Naive thymus-derived CD4-positive, alpha-beta T cell (primary cell): ENCODE measurements around the gene TBX4. TPM values are rescaled to one million over a fixed set of nuclear protein-coding genes. Genes with fewer than 3 reads are reported as not detected.

Source experiments
- ATAC-seq: fragments of 150-1000 bp; cut with Tn5 transposase; 2 replicates; pipeline ENCODE4 v1.10.0; 2021; ENCODE audit warnings: mild to moderate bottlenecking, moderate library complexity
- CTCF ChIA-PET: fragments of 350-600 bp; sonication (Branson Sonifier 250); formaldehyde crosslinking; loops from one replicate; lab custom pipeline; 2021; ENCODE audit warnings: antibody characterized with exemption; lab: Charles Lee
- POLR2A ChIA-PET: fragments of 350-600 bp; sonication (Branson Sonifier 250); formaldehyde crosslinking; loops from one replicate; lab custom pipeline; 2021; ENCODE audit warnings: antibody characterized with exemption, inconsistent platforms; lab: Charles Lee
- DNase-seq, 9 donors: peaks; one replicate each; pipeline versions ENCODE4 v3.0.0 to v3.0.0-alpha.2; 2020 to 2022; ENCODE audit warnings: mixed read lengths in 1 of 9
- H3K27ac ChIP-seq: one replicate; pipeline ENCODE4 v1.7.0; 2013; ENCODE audit warnings: mild to moderate bottlenecking, low read depth, low read length, moderate library complexity
- H3K27me3 ChIP-seq, 2 donors: one replicate each; pipeline ENCODE4 v1.7.0; 2013; ENCODE audit warnings: low read length in 2 of 2, mild to moderate bottlenecking in 2 of 2, moderate library complexity in 2 of 2; ENCODE audit not compliant: control insufficient read depth in 2 of 2, insufficient read depth in 2 of 2
- H3K36me3 ChIP-seq, 3 experiments: 1 replicate in 2 of 3; 2 replicates in 1 of 3; pipeline ENCODE4 v1.7.0; 2013; ENCODE audit warnings: low read length in 3 of 3, mild to moderate bottlenecking in 3 of 3, moderate library complexity in 1 of 3; ENCODE audit not compliant: insufficient read depth in 3 of 3, control insufficient read depth in 2 of 3
- H3K4me1 ChIP-seq, 2 donors: one replicate each; pipeline ENCODE4 v1.7.0; 2013; ENCODE audit warnings: low read length in 2 of 2, mild to moderate bottlenecking in 2 of 2, moderate library complexity in 1 of 2; ENCODE audit not compliant: control insufficient read depth in 2 of 2, insufficient read depth in 2 of 2
- H3K4me3 ChIP-seq: 2 replicates; pipeline ENCODE4 v1.7.0; 2013; ENCODE audit warnings: mild to moderate bottlenecking, low read length
- H3K9me3 ChIP-seq, 3 experiments: 1 replicate in 2 of 3; 2 replicates in 1 of 3; pipeline ENCODE4 v1.7.0; 2013; ENCODE audit warnings: low read length in 3 of 3; ENCODE audit not compliant: control insufficient read depth in 2 of 3
- H3K27ac Mint-ChIP-seq, 9 donors: one replicate each; pipeline ENCODE4 v1.8.0; 2020 to 2022; ENCODE audit warnings: mixed read lengths in 9 of 9, mild to moderate bottlenecking in 8 of 9, moderate library complexity in 5 of 9, inconsistent platforms in 2 of 9
- H3K27me3 Mint-ChIP-seq, 5 donors: one replicate each; pipeline ENCODE4 v1.8.0; 2021 to 2022; ENCODE audit warnings: mixed read lengths in 5 of 5, mild to moderate bottlenecking in 1 of 5
- H3K36me3 Mint-ChIP-seq, 5 donors: one replicate each; pipeline ENCODE4 v1.8.0; 2020 to 2022; ENCODE audit warnings: mixed read lengths in 5 of 5, mild to moderate bottlenecking in 3 of 5, inconsistent platforms in 1 of 5
- H3K4me1 Mint-ChIP-seq, 7 donors: one replicate each; pipeline ENCODE4 v1.8.0; 2020 to 2022; ENCODE audit warnings: mixed read lengths in 7 of 7, mild to moderate bottlenecking in 3 of 7, inconsistent platforms in 1 of 7
- H3K4me3 Mint-ChIP-seq, 10 donors: one replicate each; pipeline ENCODE4 v1.8.0; 2020 to 2022; ENCODE audit warnings: mild to moderate bottlenecking in 10 of 10, mixed read lengths in 10 of 10, moderate library complexity in 6 of 10, inconsistent platforms in 2 of 10
- H3K9me3 Mint-ChIP-seq, 11 donors: one replicate each; pipeline ENCODE4 v1.8.0; 2020 to 2022; ENCODE audit warnings: mixed read lengths in 11 of 11, mild to moderate bottlenecking in 4 of 11, inconsistent platforms in 1 of 11, moderate library complexity in 1 of 11
- intact Hi-C, 2 donors: fragments of 100-400 bp; cut with micrococcal nuclease; formaldehyde crosslinking; loops; one replicate each; pipeline ENCODE4 v1.15.1; 2023
- polyA plus RNA-seq, 2 donors: library from polyadenylated mRNA; unstranded; fragments of 300-500 nt; fragmentation: Illumina TruSeq; gene quantifications; one replicate each; pipeline ENCODE4 v1.2.3, GENCODE V29; 2021
- total RNA-seq, 6 experiments: library from RNA in 5 of 6; stranded (reverse) in 5 of 6; gene quantifications; 1 replicate in 5 of 6; 2 replicates in 1 of 6; pipeline ENCODE4 v1.2.3 and lab custom pipeline; 2021 to 2026

Gene TBX4
- total and polyA plus RNA-seq, 7 experiments from 2014 or later = not detected

DNA sequence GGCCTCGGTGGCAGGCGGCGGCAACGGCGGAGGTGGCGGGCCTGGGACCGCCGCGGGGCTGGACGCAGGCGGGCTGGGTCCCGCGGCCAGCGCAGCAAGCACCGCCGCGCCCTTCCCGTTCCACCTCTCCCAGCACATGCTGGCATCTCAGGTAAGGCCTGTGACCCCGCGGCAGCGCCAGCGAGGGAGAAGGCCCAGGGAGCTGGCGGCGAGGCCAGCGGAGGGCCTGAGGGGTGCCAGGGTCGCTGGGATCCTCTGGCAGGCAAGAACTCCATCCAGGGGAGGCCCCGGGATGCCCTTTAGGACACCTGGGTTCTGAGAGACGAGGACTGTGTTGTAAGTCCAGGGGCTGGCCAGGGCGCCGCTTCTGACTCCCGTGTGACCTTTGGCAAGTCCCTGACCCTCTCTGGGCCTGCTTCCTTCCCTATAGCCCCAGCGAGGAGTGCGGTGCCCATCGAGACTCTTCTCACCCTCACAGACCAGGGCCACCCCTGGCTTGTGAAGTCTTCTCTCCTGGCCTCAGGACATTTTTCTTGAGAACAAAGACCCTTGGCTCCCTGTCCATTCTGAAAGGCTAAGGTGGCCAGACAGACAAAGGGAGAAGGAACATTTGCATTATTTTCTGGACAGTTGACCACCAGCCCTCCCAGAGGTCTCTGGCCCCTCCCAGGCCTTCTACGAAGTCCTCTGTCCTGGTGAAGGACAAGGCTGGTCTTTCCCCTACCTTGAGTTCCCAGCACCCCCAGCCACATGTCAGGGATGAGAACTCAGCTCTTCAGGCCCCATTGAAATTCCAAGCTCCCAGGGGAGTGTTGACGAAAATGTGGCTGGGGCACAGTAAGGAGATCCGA lies 46.3 kb upstream of the TBX4 start:
- Histone ChIP-seq H3K4me1 (peaks cover 24 to 38% of the 10 kb centered on the region in 2 donors), H3K9me3 (no peaks in the 10 kb centered on the region), H3K27ac (no peak overlapping the region), H3K36me3 (no peaks in the 10 kb centered on the region), H3K27me3 (peaks cover 0 to 69% of the 10 kb centered on the region in 2 donors), H3K4me3 (no peak overlapping the region)
- Mint-ChIP-seq H3K9me3 (peaks cover 0 to 3% (median 0%) of the 10 kb centered on the region in 11 donors), H3K27ac (peak overlapping the region in 2 of 9 donors; percentile 5 to 54), H3K36me3 (no peaks in the 10 kb centered on the region), H3K27me3 (peaks cover 68 to 84% (median 72%) of the 10 kb centered on the region in 5 donors), H3K4me1 (peaks cover 29 to 60% (median 53%) of the 10 kb centered on the region in 7 donors), H3K4me3 (peak overlapping the region in 4 of 10 donors; percentile 5 to 52 (median 12))
- DNase-seq = peak in 1 of 9 donors; percentile 6
- POLR2A ChIA-PET = no interaction called here
- no peak for ATAC-seq
- CTCF ChIA-PET = no interaction called here
- intact Hi-C loops = no loop called here

DNA sequence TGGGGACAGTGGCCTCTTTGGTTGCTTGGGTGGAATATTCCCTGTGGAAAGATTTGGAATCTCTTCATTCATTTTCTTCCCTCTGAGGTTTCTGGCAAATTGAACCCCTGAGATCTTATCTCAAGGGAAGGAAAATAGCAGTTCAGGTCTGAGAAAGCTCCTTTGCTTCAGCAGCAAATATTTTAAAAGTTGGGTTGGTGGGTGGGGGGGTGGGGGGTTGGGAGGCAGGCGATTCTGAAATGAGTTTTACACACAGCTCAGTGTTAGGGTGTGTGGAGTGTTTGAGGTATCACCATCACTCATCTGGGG lies 45.7 kb upstream of the TBX4 start:
- Mint-ChIP-seq H3K4me3 (peak overlapping the region in 3 of 10 donors; percentile 9 to 38 (median 14)), H3K27me3 (peaks cover 62 to 81% (median 66%) of the 10 kb centered on the region in 5 donors), H3K4me1 (peaks cover 28 to 55% (median 47%) of the 10 kb centered on the region in 7 donors), H3K27ac (peak overlapping the region in 1 of 9 donors; percentile 54), H3K36me3 (no peaks in the 10 kb centered on the region), H3K9me3 (peaks cover 0 to 3% (median 0%) of the 10 kb centered on the region in 11 donors)
- Histone ChIP-seq H3K4me3 (no peak overlapping the region), H3K27ac (no peak overlapping the region), H3K4me1 (peaks cover 24 to 33% of the 10 kb centered on the region in 2 donors), H3K27me3 (peaks cover 0 to 63% of the 10 kb centered on the region in 2 donors), H3K36me3 (no peaks in the 10 kb centered on the region), H3K9me3 (no peaks in the 10 kb centered on the region)
- ATAC-seq (no peak), DNase-seq (no peak)
- intact Hi-C loops = no loop called here
- ChIA-PET POLR2A (no interaction called here), CTCF (no interaction called here)

DNA sequence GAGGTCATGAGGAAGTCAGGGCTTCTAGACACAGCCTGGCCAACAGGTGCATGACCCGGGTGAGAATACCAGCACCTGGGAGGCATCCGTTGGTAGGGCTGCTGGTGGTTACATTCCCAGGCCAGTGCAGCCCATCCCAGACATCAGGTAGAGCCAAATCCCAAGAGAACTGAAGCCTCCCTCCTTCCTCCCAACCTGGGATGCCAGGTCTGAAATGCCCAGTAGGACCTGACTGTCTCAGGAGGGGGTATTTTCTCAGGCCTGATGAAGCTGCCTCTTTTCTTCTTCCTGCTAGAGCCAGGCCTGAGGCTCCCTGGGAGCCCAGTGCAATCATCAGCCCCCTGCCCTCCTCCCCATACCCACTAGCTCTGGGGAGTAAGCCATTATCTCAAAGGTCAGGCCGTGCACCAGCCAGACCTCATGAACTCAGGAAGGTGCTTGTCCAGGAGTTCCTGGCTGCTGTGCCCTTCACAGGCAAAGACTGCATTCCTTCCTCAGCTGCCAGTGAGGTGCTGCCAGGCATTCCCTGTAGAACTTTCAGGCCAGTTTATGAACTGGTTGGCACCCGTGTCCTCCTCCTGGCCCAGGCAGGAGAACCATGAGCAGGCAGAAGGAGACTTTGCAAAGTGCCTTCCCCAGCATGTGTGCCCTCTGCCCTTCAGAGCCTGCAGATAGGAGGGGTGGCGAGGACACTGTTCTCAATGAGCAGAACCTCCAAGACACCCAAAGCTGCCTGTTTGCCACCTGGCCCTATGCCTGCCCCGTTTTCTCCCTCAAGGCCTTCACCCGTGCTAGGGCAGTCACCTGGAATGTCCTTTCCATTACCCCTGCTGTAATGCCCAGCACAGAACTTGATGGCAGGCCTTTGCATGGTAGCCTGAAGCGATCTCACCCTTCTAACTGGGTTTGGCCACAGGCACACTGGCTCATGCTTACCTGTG lies 45.0 kb upstream of the TBX4 start:
- Mint-ChIP-seq H3K4me3 (peak overlapping the region in 5 of 10 donors; percentile 6 to 42 (median 29)), H3K4me1 (peaks cover 28 to 51% (median 44%) of the 10 kb centered on the region in 7 donors)

GRCh38 chr17:61408151-61409041 lies 43.8 kb upstream of the TBX4 start:
- DNase-seq = peak in 2 of 9 donors; percentile 7 to 8
- H3K27me3 ChIP-seq = peaks cover 0 to 59% of the 10 kb centered on the region in 2 donors
- no peaks in the 10 kb centered on the region for H3K9me3 ChIP-seq
- no peaks in the 10 kb centered on the region for H3K36me3 Mint-ChIP-seq
- H3K4me3 Mint-ChIP-seq = peak overlapping the region; percentile 38 to 85 (median 76)
- H3K4me1 ChIP-seq = peaks cover 21 to 32% of the 10 kb centered on the region in 2 donors
- peak overlapping the region in 1 of 9 donors; percentile 45 for H3K27ac Mint-ChIP-seq
- ATAC-seq = no peak
- H3K9me3 Mint-ChIP-seq = peaks cover 0 to 3% (median 0%) of the 10 kb centered on the region in 11 donors
- H3K27me3 Mint-ChIP-seq = peaks cover 46 to 69% (median 51%) of the 10 kb centered on the region in 5 donors
- ChIA-PET POLR2A (no interaction called here), CTCF (interaction anchor here (0.6 to 0.7 kb wide), 2 partner anchors 413 to 706 kb away, joined by 3 read pairs; no protein-coding TSS in a partner anchor)
- no peak overlapping the region for H3K4me3 ChIP-seq
- intact Hi-C loops = no loop called here
- H3K36me3 ChIP-seq = no peaks in the 10 kb centered on the region
- no peak overlapping the region for H3K27ac ChIP-seq
- H3K4me1 Mint-ChIP-seq = peaks cover 18 to 40% (median 32%) of the 10 kb centered on the region in 7 donors

More for the DNA sequence above, 45.0 kb upstream of the TBX4 start:
- intact Hi-C loops = no loop called here
- Histone ChIP-seq H3K36me3 (no peaks in the 10 kb centered on the region), H3K9me3 (no peaks in the 10 kb centered on the region), H3K27ac (no peak overlapping the region), H3K4me3 (no peak overlapping the region), H3K27me3 (peaks cover 0 to 60% of the 10 kb centered on the region in 2 donors), H3K4me1 (peaks cover 24 to 33% of the 10 kb centered on the region in 2 donors)
- peaks cover 58 to 75% (median 62%) of the 10 kb centered on the region in 5 donors for H3K27me3 Mint-ChIP-seq
- CTCF ChIA-PET = no interaction called here
- no peaks in the 10 kb centered on the region for H3K36me3 Mint-ChIP-seq
- ATAC-seq = no peak
- H3K9me3 Mint-ChIP-seq = peaks cover 0 to 3% (median 0%) of the 10 kb centered on the region in 11 donors
- POLR2A ChIA-PET = no interaction called here
- peak overlapping the region in 1 of 9 donors; percentile 67 for H3K27ac Mint-ChIP-seq
- peak in 2 of 9 donors; percentile 4 to 5 for DNase-seq

GRCh38 chr17:61409301-61410112 lies 42.7 kb upstream of the TBX4 start:
- Mint-ChIP-seq H3K27ac (no peak overlapping the region), H3K36me3 (no peaks in the 10 kb centered on the region), H3K4me3 (peak overlapping the region; percentile 67 to 85 (median 82)), H3K27me3 (peaks cover 37 to 66% (median 41%) of the 10 kb centered on the region in 5 donors), H3K4me1 (peaks cover 12 to 31% (median 23%) of the 10 kb centered on the region in 7 donors), H3K9me3 (peaks cover 0 to 3% (median 0%) of the 10 kb centered on the region in 11 donors)
- no peaks in the 10 kb centered on the region for H3K36me3 ChIP-seq
- H3K27me3 ChIP-seq = peaks cover 0 to 50% of the 10 kb centered on the region in 2 donors
- H3K27ac ChIP-seq = no peak overlapping the region
- peaks cover 11 to 21% of the 10 kb centered on the region in 2 donors for H3K4me1 ChIP-seq
- no peaks in the 10 kb centered on the region for H3K9me3 ChIP-seq
- DNase-seq (peak in 3 of 9 donors; percentile 14 to 61 (median 46)), ATAC-seq (peak; percentile 38)
- ChIA-PET CTCF (interaction anchor here (0.6 to 0.9 kb wide), 3 partner anchors 262 to 426 kb away, joined by 3 to 5 read pairs (median 3); no protein-coding TSS in a partner anchor), POLR2A (no interaction called here)
- peak overlapping the region; percentile 17 for H3K4me3 ChIP-seq
- intact Hi-C loops = loop anchor here (5.0 to 10.0 kb wide), 4 partner anchors 275 to 1558 kb away; partner anchors contain the start of genes BCAS3 (in 1 of the 2), MED13 (in 1 of the 2) and TANC2 (in 1 of the 2)
